Hindlimb muscle (tissue), 1 donor: Measurements from ENCODE around the gene C11orf58. TPM values are rescaled to one million over a fixed set of nuclear protein-coding genes. Genes with fewer than 3 reads are reported as not detected.
A peak's percentile ranks its signal among the peaks of the same experiment; 100 is the strongest.

Source experiments
- DNase-seq: peaks from one replicate; pipeline ENCODE4 v3.0.0-alpha.2; 2013
- polyA plus RNA-seq: library from polyadenylated mRNA; unstranded; fragments of 120-200 nt; gene quantifications from one replicate; pipeline ENCODE4 v1.2.1, GENCODE V29; 2013; ENCODE audit not compliant: insufficient read length

Gene C11orf58
- polyA plus RNA-seq: 176 TPM

DNA sequence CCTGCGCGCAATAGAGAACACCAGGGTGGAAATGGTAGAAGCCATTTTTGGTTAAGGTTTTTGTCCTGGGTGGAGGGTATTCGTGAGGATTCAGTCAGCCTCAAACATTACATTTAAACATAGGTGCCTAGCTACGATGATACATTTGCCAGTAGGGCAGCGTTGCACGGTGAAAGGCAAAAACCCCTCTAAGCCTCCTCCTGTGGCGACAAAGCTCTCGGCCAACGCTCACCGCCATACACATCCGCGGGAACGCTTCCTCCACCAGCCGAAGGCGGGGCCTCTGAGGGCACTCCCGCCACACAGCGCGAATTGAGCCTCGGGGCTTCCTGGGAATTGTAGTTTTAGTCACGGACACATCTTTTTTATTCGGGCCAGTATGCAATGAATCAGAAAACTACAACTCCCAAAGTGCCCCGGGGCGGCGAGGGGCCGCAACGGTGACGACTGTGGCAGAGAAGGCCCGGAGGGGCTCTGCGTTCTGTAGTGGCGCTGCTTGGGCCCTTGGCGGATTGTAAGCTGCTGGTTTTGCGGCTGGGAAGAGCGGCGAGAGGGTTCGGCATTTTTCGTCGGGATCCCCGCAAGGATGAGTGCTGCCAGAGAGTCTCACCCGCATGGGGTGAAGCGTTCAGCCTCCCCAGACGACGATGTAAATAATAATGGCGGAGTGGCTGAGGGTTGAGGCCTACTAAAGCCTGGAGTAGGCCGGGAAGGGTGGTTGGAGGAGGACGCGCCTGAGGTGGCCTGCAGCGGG is at the start of gene C11orf58:
TSS of gene C11orf58 (plus strand) at position 455 of the 754 bp plus-strand sequence. CDS start at position 587, 132 bp downstream.
- DNase-seq: peak; percentile 98

DNA sequence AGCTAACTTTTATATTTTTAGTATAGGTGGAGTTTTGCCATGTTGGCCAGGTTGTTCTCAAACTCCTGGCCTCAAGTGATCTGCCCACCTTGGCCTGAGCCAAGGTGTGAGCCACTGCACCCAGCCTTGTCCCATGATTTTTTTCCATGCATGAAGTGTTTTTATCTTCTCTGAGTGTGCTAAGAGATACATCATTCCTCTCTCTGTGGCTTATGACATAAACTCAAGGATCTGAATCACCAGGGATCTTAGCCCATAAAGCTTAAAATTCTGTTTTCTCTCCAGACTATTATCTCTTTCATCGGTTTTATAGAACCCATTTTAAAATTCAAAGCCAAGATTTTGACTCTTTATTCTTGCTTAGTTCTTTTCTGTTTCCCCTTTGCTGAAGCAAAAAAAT is 48.4 kb upstream of the C11orf58 start:
- no peak for DNase-seq

DNA sequence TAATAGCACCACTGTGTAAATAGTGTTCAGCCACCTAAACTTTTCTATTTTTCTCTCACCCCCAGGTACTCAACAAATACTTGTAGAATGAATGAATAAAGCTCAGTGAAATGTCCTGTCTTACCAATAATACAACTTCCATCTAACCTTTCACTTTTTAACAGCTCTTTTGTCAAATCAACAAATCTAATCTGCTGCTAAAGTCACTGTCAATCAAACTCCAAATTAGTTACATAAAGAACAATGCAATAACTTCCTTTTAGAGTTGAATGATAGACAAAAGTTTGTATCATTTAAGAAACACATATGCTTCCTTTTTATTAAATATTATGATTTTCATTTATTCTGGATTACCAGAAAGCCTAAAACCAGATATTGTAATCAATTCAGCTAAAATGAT is 34.7 kb upstream of the C11orf58 start:
- DNase-seq: no peak

DNA sequence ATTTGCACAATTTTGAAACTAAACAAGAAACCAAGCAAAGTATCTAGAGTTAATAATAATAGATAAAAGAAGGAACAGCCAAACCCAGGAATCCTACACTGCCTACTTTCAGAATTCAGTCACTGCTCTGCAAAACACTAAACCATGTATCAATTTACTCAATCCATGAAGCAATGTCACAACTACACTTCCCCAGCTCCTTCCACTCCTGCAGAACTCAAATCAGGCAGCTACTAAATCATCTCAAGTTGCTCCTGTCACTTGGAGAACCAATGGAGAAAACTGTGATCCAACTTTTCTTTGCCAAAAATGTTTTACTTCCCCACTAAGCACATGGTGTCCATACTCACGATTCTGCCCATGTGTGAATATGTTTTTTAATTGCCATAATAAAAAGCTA is 24.9 kb upstream of the C11orf58 start:
- no peak for DNase-seq

DNA sequence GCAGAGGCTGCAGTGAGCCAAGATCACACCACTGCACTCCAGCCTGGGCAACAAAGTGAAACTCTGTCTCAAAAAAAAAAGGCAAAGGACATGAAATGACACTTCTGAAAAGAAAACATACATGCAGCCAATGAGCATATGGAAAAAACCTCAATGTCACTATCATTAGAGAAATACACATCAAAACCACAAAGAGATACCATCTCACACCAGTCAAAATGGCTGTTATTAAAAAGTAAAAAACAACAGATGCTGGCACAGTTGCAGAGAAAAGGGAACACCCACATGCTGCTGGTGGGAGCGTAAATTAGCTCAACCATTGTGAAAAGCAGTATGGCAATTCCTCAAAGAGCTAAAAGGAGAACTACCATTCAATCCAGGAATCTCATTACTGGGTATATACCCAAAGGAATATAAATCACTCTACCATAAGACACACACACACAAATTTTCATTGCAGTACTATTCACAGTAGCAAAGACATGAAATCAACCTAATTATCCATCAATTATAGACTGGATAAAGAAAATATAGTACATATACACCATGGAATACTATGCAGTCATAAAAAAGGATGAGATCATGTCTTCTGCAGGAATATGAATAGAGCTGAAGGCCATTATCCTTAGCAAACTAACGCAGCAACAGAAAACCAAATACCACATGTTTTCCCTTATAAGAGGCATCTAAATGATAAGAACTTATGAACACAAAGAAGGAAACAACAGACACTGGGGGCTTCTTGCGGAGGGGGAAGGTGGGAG is 15.7 kb upstream of the C11orf58 start:
- no peak for DNase-seq

DNA sequence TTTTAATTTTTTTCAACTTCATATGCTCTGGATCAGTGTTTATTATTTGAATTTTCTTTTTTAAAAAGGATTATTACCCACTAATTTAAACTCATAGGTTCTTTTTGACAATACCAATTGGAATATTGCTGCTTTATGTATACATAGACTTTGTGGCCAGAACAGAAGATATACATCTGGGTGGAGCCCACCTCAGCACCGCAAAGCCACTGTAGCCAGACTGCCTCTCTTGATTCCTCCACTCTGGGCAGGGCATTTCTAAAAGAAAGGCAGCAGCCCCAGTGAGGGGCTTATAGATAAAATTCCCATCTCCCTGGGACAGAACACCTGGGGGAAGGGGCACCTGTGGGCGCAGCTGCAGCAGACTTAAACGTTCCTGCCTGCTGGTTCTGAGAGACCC is 10.6 kb upstream of the C11orf58 start:
- no peak for DNase-seq

DNA sequence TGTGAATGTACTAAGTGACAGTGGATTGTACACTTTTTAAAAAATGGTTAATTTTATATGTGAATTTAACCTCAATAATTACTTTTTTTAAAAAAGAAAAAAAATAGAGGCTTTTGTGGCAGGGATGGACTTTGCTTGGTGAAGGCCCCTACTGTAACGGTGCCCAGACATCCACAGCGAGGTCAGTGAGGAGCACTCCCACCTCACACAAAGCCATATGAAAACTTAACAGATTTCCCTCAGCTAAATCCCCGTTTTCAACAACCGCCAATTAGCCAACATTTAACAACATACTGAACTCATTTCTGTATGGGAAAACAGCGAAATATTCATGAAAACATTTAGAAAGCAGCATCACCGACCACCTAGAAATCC is 642 bp upstream of the C11orf58 start:
- no peak for DNase-seq

DNA sequence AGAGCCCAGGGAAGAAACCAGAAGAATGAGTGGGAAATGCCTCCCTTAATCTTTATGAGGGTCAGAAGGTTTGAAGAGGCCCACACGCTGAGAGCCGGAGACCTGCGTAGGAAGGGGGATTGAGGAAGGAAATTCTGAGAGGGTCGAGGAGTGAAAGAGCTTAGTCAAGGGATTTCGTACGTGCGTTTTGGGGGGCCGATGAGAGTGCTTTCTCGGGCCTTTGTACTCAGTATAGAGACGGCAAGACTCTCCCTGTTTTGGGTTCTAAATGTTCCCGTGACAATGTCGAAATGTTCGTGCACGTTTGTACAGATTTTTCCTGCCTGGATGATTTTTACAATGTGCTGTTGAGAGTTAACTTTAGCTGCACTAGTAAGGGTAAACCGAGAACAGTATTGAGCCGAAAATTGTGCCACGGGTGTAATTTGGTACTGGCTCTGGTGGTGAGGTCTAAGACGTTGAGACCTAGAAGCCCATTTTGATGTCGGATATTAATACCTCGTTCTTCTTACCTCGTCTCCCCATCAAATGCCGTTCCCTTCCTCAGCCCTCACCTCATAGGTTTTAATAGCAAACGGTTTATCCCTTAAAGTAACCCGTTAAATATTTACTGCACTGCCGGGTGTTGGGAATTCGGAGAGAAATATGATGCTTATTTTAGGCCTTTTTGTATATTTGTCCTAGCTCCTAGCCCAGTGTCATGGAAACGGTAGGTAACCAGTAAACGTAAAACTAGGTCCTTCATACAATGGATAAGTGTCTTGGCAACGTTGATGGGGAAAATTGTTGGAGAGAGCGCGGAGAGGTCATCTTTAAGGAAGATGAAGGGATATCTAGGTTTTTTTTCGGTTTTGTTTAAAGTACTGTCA is 734 bp downstream of the C11orf58 start:
- DNase-seq: peak; percentile 29

DNA sequence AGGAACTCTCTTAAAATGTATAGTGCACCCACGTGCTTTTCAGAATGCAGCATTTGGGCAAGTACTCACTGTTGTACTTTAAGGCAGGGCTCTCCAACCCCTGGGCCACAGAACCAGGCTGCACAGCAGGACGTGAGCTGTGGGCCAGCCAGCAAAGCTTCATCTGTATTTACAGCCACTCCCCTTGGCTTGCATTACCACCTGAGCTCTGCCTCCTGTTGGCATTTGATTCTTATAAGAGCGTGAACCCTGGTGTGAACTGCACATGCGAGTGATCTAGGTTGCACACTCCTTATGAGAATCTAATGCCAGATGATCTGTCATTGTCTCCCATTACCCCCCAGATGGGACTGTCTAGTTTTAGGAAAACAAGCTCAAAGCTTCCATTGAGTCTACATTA is 3.0 kb downstream of the C11orf58 start:
- no peak for DNase-seq

DNA sequence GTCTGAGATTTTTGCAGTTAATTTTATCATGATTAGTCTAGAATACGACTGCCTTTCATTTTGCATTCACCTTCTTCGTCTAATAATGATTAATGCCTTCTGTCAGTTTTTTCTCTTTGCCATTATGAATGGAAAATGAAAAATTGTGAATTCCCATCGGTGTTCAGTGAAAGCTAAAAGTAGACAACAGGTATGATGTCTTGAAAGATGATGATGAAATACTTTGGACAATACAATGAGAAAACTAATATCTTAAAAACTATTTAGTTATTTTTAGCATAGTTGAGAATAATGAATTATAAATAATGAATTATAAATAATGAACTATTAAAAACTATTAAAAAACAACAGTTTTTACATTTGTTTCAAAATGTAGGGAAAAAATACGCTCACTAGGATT is 5.0 kb downstream of the C11orf58 start:
- no peak for DNase-seq

DNA sequence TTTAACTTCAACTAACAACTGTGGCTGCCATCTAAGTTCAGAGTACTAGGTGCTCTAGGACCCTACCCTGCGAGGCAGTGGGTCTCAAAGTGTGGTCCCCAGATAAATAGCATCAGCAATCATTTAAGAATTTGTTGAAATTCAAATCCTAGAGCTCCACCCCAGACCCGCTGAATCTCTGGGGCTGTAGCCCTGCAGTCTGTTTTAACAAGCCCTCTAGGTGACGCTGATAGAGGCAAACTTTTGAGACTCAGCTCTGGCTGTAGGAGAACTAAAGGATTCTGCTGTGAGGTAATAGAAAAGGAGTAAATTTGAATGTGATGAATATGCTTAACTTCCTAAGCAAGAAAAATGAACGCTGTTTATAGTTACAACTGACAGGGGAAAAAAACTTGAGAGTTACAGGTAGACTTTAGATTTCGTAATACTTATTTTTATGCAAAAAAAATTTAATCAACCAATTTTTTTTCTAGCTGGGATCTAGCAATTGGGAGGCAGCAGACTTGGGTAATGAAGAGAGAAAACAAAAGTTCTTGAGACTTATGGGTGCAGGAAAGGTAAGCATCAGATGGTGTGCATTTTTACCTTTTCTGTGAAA is 5.8 kb downstream of the C11orf58 start:
- no peak for DNase-seq

DNA sequence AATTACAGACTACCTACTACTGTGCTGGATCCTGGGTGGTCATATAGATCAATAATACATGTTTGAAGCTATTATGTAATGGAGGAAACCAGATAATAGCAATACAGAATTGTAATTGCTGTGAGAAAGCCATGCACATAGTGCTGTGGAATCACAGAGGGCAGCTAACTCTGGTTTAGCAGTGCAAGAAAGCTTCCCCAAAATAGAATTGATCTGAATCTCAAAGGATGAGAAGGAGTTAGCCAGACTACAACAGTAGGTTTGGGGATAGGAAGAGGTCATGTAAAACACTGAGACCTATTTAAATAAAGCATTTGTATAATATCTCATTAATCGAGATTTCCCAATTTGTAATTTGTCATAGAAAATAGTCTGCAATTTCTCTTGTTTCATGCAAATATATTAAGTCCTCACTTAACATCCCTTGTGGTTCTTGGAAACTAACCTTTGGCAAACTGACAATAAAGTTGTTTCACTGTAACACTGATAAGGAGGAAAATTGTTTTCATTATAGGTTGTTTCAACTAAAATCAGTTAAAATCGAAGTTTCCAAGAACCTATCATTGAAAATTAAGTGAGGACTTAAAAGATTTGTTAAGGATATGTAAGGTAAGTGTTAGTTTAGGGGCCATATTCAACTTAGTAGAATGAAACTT is 7.6 kb downstream of the C11orf58 start:
- no peak for DNase-seq

DNA sequence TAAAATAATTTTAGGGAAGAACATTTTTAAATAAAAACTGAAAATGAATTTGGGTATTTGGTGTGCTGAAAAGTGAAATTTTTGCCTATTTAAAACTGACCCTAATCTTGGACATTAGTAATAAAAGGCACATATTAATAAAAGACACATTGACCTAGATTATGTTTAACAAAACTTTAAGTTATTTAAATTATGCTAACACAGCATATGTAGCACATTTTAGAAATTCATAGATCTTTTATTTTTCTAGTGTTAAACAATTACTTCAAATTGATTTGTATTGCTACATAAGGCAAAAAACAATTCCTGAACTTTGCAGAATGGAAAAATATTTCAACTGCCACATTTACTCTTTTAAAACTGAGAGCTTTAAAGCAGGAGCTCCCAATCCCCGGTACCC is 10.6 kb downstream of the C11orf58 start:
- no peak for DNase-seq

DNA sequence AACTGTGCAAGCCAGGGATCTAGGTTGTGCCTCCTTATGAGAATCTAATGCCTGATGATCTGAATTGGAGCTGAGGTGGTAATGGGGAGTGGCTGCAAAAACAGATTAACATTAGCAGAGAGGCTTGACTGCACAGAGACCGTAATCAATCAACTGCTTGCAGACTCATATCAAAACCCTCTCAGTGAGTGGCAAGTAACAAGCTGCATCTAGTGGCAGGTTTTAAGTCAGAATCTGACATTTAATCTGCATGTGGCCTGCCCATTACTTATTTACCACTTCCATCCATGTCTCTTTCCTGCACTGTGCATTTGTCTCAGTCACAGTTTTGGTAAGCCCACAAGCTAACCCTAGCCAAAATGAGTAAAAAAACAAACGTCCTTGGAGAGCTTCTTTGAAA is 11.2 kb downstream of the C11orf58 start:
- no peak for DNase-seq

DNA sequence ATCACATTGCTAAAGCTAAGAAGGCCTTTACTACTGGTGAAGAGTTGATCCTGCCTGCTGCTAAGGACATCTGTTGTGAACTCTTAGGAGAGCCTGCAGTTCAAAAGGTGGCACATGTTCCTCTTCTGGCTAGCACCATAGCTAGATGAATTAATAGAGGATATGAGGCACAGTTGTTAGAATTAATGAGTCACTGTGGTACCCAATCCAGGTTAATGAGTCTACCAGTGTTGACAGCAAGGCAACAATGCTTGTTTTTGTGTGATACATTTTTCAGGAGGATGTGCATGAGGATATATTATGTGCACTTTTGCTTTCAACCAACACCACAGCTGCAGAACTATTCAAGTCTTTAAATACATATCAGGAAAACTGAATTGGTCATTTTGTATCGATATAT is 12.0 kb downstream of the C11orf58 start:
- no peak for DNase-seq

DNA sequence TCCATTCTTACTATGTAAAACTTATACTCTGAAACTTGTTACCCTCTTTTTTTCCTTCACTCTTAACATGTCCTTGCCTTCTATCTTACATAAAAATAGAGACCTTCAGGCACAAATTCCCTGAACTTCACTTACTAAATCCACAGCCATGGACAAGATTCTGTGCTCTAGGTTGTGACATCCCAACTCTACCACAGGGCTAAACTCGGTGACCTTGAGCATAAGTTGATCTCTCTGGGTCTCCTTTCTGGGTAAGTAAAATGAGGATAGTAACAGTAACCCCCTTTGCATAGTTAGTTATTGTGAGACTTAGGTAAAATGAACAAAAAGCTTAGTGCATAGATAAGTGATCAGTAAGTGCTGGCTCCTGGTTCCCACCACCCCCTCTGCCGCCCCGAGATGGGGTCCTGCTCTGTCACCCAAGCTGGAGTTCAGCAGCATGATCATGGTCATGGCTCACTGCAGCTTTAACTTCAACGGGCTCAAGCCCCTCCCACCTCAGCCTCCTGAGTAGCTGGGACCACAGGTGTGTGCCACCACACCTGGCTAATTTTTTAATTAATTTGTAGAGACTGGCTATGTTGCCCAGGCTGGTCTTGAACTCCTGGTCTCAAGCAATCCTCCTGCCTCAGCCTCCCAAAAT is 20.1 kb downstream of the C11orf58 start:
- DNase-seq: no peak

DNA sequence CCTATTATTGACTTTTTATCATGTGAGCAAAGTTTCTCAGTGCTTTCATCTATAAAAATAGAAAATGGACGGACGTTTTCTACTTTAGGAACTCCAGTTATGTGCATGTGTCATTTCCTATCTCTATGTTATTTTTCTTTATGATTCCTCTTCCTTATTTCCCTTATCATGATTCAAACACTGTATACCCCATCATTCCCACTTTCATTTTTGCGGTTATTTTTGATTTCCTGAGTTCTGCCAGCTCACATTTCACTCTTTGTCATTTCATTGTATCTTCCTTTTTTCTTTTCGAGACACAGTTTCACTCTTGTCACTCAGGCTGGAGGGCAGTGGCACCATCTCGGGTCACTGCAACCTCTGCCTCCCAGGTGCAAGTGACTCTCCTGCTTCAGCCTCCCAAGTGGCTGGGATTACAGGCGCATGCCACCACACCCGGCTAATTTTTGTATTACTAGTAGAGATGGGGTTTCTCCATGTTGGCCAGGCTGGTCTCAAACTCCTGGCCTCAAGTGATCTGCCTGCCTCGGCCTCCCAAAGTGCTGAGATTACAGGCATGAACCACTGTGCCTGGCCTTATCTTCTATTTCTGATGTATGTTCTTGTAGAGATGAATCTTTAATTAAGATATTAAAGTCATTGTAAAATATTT is 21.5 kb downstream of the C11orf58 start:
- DNase-seq: no peak

DNA sequence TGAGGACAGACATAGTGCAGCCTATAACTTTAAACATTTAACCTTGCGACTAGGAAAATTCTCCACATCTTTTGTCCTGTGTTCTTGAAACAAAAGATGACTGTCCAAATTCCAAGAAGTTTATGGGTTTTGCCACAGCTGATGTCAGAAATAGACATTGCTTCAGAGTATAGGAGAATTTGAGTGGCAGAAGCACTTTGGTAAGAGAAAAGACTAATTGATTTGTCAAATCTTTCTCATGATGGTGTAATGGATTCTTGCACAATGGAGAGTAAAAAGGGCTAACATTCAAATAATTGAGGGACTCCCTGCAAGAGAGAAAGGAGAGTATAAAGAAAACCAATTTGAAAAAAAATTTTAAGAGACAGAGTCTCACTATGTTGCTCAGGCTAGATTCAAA is 25.3 kb downstream of the C11orf58 start:
- no peak for DNase-seq

DNA sequence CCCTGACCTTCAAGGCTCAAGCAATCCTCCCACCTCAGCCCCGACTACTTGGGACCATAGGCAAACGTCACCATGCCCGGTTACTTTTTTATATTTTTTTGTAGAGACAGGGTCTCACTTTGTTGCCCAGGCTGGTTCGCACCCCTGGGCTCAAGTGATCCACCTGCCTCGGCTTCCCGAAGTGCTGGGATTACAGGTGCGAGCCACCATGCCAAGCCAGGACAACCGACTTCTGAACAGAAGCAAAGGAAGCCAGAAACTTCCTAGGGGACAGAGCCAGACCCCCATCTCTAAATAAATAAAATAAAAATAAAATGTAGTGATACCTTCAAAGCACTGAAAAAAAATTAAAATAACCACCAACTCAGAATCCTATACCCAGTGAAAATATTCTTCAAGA is 26.4 kb downstream of the C11orf58 start:
- DNase-seq: no peak

DNA sequence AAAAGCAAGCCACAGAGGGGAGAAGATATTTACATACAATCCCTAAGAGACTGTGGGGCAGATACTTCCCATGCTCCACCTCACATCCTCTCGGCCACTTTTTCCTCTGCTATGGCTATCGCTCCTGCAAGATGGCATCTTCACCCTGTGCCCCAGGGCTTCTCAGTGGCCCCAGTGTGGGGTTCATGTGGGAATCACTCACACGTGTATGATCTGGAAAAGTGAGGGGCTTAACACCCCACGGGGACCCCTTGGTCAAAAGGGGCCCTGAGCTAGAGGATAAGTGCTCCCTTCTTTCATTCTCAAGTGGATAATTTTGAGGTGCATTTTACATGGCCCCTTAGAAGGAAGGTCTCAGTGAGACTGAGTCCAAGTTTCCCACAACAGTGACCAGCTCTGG is 28.7 kb downstream of the C11orf58 start:
- DNase-seq: no peak

DNA sequence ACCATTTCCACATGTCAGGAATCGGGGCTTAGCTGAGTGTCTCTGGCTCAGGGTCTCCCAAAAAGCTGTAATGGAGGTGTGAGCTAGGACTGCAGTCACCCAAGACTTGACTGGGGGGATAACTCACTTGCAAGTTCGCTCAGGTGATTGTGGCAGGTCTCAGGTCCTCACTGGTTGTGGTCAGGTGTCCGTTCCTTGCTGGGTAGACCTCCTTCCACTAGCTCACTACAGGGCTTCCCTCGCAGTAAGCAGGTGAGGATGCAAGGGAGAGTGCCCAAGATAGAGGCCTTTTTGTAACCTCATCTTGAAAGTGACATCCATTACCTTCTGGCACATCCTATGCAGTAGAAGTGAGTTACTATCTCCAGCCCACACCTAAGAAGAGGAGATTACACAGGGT is 29.5 kb downstream of the C11orf58 start:
- no peak for DNase-seq
